H1 (cell line): ENCODE results near the gene RTEL1. TPM values are rescaled to one million over a fixed set of nuclear protein-coding genes. Genes with fewer than 3 reads are reported as not detected.

Experiments used
- CTCF ChIA-PET: fragments of 300-600 bp; sonication (Branson Sonifier 250); formaldehyde crosslinking; loops from one replicate; lab custom pipeline; 2021; ENCODE audit not compliant: partially characterized antibody; lab: Charles Lee
- POLR2A ChIA-PET: fragments of 300-600 bp; sonication (Branson Sonifier 250); formaldehyde crosslinking; loops from one replicate; lab custom pipeline; 2021; ENCODE audit warnings: inconsistent platforms; ENCODE audit not compliant: partially characterized antibody; lab: Charles Lee
- DNase-seq, 2 experiments: peaks; one replicate each; pipeline versions ENCODE4 v3.0.0 to v3.0.0-alpha.2; 2010 to 2022; ENCODE audit warnings: low spot score in 2 of 2, low read depth in 1 of 2, mixed read lengths in 1 of 2
- FAIRE-seq: peaks from 2 replicates; lab custom pipeline; 2011; peaks lifted over from hg19 to GRCh38; lab: Jason Lieb, UNC
- H2AFZ ChIP-seq: 2 replicates; pipeline ENCODE4 v1.8.1; 2012; ENCODE audit warnings: low read length, inconsistent platforms
- H2AK5ac ChIP-seq: 2 replicates; pipeline ENCODE4 v1.6.1; 2013; ENCODE audit warnings: low read depth, low read length
- H2BK120ac ChIP-seq: replicated peaks from 2 replicates; pipeline ENCODE3; 2013; ENCODE audit warnings: low read depth, low read length, inconsistent platforms
- H2BK12ac ChIP-seq: 2 replicates; pipeline ENCODE4 v1.6.1; 2013; ENCODE audit warnings: low read depth, low read length
- H2BK15ac ChIP-seq: 2 replicates; pipeline ENCODE4 v1.6.1; 2013; ENCODE audit warnings: low read length
- H2BK20ac ChIP-seq: 2 replicates; pipeline ENCODE4 v1.6.1; 2013; ENCODE audit warnings: low read length
- H2BK5ac ChIP-seq: 2 replicates; pipeline ENCODE4 v1.6.1; 2013; ENCODE audit warnings: low read depth, low read length
- H3K14ac ChIP-seq: 2 replicates; pipeline ENCODE4 v1.6.1; 2013; ENCODE audit warnings: inconsistent platforms; ENCODE audit not compliant: insufficient read length
- H3K18ac ChIP-seq: 2 replicates; pipeline ENCODE4 v1.6.1; 2013; ENCODE audit warnings: low read length; ENCODE audit errors: extremely low read depth
- H3K23ac ChIP-seq: 2 replicates; pipeline ENCODE4 v1.6.1; 2013; ENCODE audit warnings: inconsistent platforms; ENCODE audit not compliant: insufficient read length
- H3K23me2 ChIP-seq: 2 replicates; pipeline ENCODE4 v1.6.1; 2013; ENCODE audit warnings: low read depth, low read length
- H3K27ac ChIP-seq: 2 replicates; pipeline ENCODE4 v1.6.1; 2011; ENCODE audit warnings: low read depth, low read length, inconsistent platforms
- H3K27me3 ChIP-seq, 4 experiments: replicated peaks in 1 of 4; 1 replicate in 1 of 4; 2 replicates in 3 of 4; pipeline versions ENCODE4 v1.6.1 to v1.8.1; 2011 to 2013; ENCODE audit warnings: low read length in 3 of 4, mild to moderate bottlenecking in 3 of 4, inconsistent platforms in 2 of 4, mixed read lengths in 2 of 4, moderate library complexity in 1 of 4; ENCODE audit not compliant: control insufficient read depth in 3 of 4, insufficient read depth in 3 of 4; ENCODE audit errors: extremely low read depth in 1 of 4
- H3K36me3 ChIP-seq, 4 experiments: 2 replicates each; pipeline versions ENCODE4 v1.6.1 to v1.8.1; 2011 to 2013; ENCODE audit warnings: mild to moderate bottlenecking in 4 of 4, low read length in 3 of 4, moderate library complexity in 2 of 4, control low read depth in 1 of 4, inconsistent platforms in 1 of 4; ENCODE audit not compliant: insufficient read depth in 4 of 4, control insufficient read depth in 2 of 4
- H3K4ac ChIP-seq: replicated peaks from 2 replicates; pipeline ENCODE3; 2013; ENCODE audit warnings: low read length, low read depth, mixed read lengths, inconsistent platforms; ENCODE audit not compliant: insufficient read length
- H3K4me1 ChIP-seq, 4 experiments: replicated peaks in 1 of 4; 1 replicate in 1 of 4; 2 replicates in 3 of 4; pipeline versions ENCODE4 v1.6.1 to v1.8.1; 2011 to 2013; ENCODE audit warnings: low read length in 3 of 4, inconsistent platforms in 2 of 4, mixed read lengths in 1 of 4; ENCODE audit not compliant: insufficient read depth in 4 of 4, control insufficient read depth in 3 of 4
- H3K4me2 ChIP-seq, 2 experiments: 2 replicates each; pipeline versions ENCODE4 v1.6.1 to v1.8.1; 2011 to 2013; ENCODE audit warnings: low read depth in 2 of 2, low read length in 2 of 2, control low read depth in 1 of 2, inconsistent platforms in 1 of 2, mild to moderate bottlenecking in 1 of 2; ENCODE audit not compliant: insufficient read depth in 1 of 2
- H3K4me3 ChIP-seq, 4 experiments: fragments of 200-600, 300-600 bp in 1 of 4; sonication (generic), shearing (Covaris generic), sonication (Bioruptor Twin) in 1 of 4; 2 replicates each; pipeline versions ENCODE4 v1.5.1 to v1.8.1; 2011 to 2016; ENCODE audit warnings: low read length in 4 of 4, low read depth in 3 of 4, control low read depth in 2 of 4, inconsistent platforms in 2 of 4, mild to moderate bottlenecking in 2 of 4, mixed read lengths in 1 of 4, moderate library complexity in 1 of 4; ENCODE audit not compliant: insufficient read depth in 2 of 4; ENCODE audit errors: extremely low read depth in 1 of 4
- H3K56ac ChIP-seq: replicated peaks from 2 replicates; pipeline ENCODE3; 2013; ENCODE audit warnings: low read depth, mild to moderate bottlenecking, mixed read lengths, low read length, inconsistent platforms; ENCODE audit not compliant: insufficient read length
- H3K79me1 ChIP-seq: 2 replicates; pipeline ENCODE4 v1.6.1; 2013; ENCODE audit warnings: low read depth, low read length, control low read depth
- H3K79me2 ChIP-seq, 2 experiments: 2 replicates each; pipeline versions ENCODE4 v1.6.1 to v1.8.1; 2012 to 2013; ENCODE audit warnings: low read length in 2 of 2, mild to moderate bottlenecking in 2 of 2, inconsistent platforms in 1 of 2; ENCODE audit not compliant: insufficient read depth in 2 of 2, control insufficient read depth in 1 of 2
- H3K9ac ChIP-seq, 4 experiments: replicated peaks in 1 of 4; 1 replicate in 1 of 4; 2 replicates in 3 of 4; pipeline versions ENCODE4 v1.6.1 to v1.8.1; 2011 to 2013; ENCODE audit warnings: low read depth in 3 of 4, low read length in 3 of 4, control low read depth in 2 of 4, mild to moderate bottlenecking in 2 of 4, moderate library complexity in 2 of 4, inconsistent platforms in 1 of 4; ENCODE audit errors: extremely low read depth in 1 of 4
- H3K9me3 ChIP-seq, 2 experiments: 2 replicates each; pipeline versions ENCODE4 v1.6.1 to v1.8.1; 2012 to 2013; ENCODE audit warnings: mild to moderate bottlenecking in 2 of 2, moderate library complexity in 2 of 2, control low read depth in 1 of 2, inconsistent platforms in 1 of 2, low read depth in 1 of 2, low read length in 1 of 2, mixed read lengths in 1 of 2; ENCODE audit not compliant: insufficient read depth in 2 of 2
- H4K20me1 ChIP-seq, 2 experiments: replicated peaks in 1 of 2; 2 replicates each; pipeline versions ENCODE3 to v1.8.1; 2011 to 2013; ENCODE audit warnings: inconsistent platforms in 2 of 2, low read length in 2 of 2, mild to moderate bottlenecking in 1 of 2; ENCODE audit not compliant: insufficient read depth in 2 of 2, control insufficient read depth in 1 of 2
- H4K5ac ChIP-seq: 2 replicates; pipeline ENCODE4 v1.6.1; 2013; ENCODE audit warnings: low read length, low read depth, mixed read lengths, inconsistent platforms; ENCODE audit not compliant: insufficient read length
- H4K8ac ChIP-seq: 2 replicates; pipeline ENCODE4 v1.8.0; 2013; ENCODE audit warnings: mild to moderate bottlenecking, moderate library complexity, low read length, inconsistent platforms; ENCODE audit not compliant: insufficient read depth; ENCODE audit errors: extremely low read depth
- H4K91ac ChIP-seq: replicated peaks from 2 replicates; pipeline ENCODE3; 2013; ENCODE audit warnings: low read length, mixed read lengths, inconsistent platforms; ENCODE audit not compliant: insufficient read length
- JUN ChIP-seq: IDR thresholded peaks from 2 replicates; pipeline ENCODE4 v1.6.1; 2011; ENCODE audit warnings: low read depth, mild to moderate bottlenecking, improper control_type of control experiment, low read length
- TEAD4 ChIP-seq: IDR thresholded peaks from 2 replicates; pipeline ENCODE4 v1.6.1; 2012; ENCODE audit warnings: low read depth, low read length, inconsistent platforms, mixed read lengths
- YY1 ChIP-seq: IDR thresholded peaks from 2 replicates; pipeline ENCODE4 v1.6.1; 2011; ENCODE audit warnings: low read depth, mild to moderate bottlenecking, low read length
- WGBS, 2 experiments: shearing (Covaris generic) in 1 of 2; methylation state at CpG; one replicate each; pipeline versions ENCODE4 v1.1.6 to v1.1.7; 2013 to 2015; ENCODE audit warnings: low lambda C conversion rate in 2 of 2, mixed read lengths in 2 of 2, inconsistent platforms in 1 of 2, low coverage in 1 of 2, missing lambda C conversion rate in 1 of 2; ENCODE audit not compliant: insufficient replicate concordance in 2 of 2, insufficient coverage in 1 of 2, insufficient read length in 1 of 2; ENCODE audit errors: extremely low coverage in 1 of 2, missing lambda C conversion rate in 1 of 2; 5-methylcytosine and 5-hydroxymethylcytosine counted together
- polyA plus RNA-seq, 7 experiments: library from polyadenylated mRNA; depleted of rRNA in 3 of 7; stranded (reverse) in 5 of 7; unstranded in 2 of 7; fragments of >200 nt in 5 of 7; fragments of 200-250 nt in 2 of 7; gene quantifications; 1 replicate in 5 of 7; 2 replicates in 1 of 7; 4 replicates in 1 of 7; pipeline versions ENCODE4 v1.2.1 to v1.2.3, GENCODE V29; 2011 to 2013; ENCODE audit warnings: missing spikeins in 2 of 7, mixed read lengths in 2 of 7
- total RNA-seq: library from RNA; stranded (reverse); fragmentation: NEBNext Ultra II Directional; extraction: Animal tissue kit (Norgen Biotek cat#: 25700); gene quantifications from 2 replicates; pipeline ENCODE4 v1.2.1, GENCODE V29; 2021

RTEL1 gene
- total and polyA plus RNA-seq, 2 of the 8 experiments (the other 6 are each of a cell fraction or from before 2014, with no cell fraction given): 16.2 to 37.1 TPM

DNA sequence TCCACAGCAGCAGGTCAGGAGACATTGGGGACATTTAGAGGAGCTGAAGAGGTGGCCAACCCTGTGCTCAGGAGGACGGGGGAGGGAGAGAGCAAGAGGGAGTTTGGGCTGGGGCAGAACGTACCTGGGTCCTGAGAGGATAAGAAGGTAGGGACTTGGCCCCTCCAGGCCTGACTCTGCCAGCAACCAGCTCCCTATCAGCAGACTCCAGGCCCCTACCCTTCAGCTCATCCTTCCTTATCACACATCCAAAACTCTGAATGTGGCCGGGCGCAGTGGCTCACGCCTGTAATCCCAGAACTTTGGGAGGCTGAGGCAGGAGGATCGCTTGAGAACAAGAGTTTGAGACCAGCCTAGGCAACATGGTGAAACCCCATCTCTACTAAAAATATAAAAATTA, 9.9 kb upstream of the RTEL1 start:
- H2AFZ ChIP-seq: no peak overlapping the region
- ChIA-PET POLR2A (no interaction called here), CTCF (interaction anchor here (0.7 to 1.0 kb wide), 3 partner anchors 66 to 152 kb away, joined by 3 to 4 read pairs (median 3); no protein-coding TSS in a partner anchor)
- FAIRE-seq: no peak
- no peaks in the 10 kb centered on the region for H3K79me2 ChIP-seq
- no peak overlapping the region for H4K5ac ChIP-seq
- no peaks in the 10 kb centered on the region for H3K9me3 ChIP-seq
- H2BK120ac ChIP-seq: no peak overlapping the region
- no peaks in the 10 kb centered on the region; a peak in 1 of 8 replicates for H3K36me3 ChIP-seq
- peaks cover 0 to 11% (median 4%) of the 10 kb centered on the region in 4 experiments; a peak in 4 of 7 replicates for H3K4me1 ChIP-seq
- TF ChIP-seq YY1 (no peak), TEAD4 (no peak), JUN (no peak)
- H3K9ac ChIP-seq: no peak overlapping the region
- no peak overlapping the region for H2AK5ac ChIP-seq
- H3K27me3 ChIP-seq: peaks cover 0 to 2% (median 0%) of the 10 kb centered on the region in 4 experiments; a peak in 2 of 7 replicates
- H3K14ac ChIP-seq: no peak overlapping the region
- 90% methylated on average over 6 of the region's 6 CpGs; no CpG with 5 or more reads in 1 of the 2 experiments for WGBS, 2 experiments
- no peak overlapping the region for H4K91ac ChIP-seq
- no peak overlapping the region for H2BK20ac ChIP-seq
- no peak for DNase-seq
- H2BK15ac ChIP-seq: no peak overlapping the region
- H3K23me2 ChIP-seq: peaks cover 11% of the 10 kb centered on the region; the same call in 1 of the 2 replicates
- no peak overlapping the region for H3K4ac ChIP-seq
- peaks cover 11 to 16% of the 10 kb centered on the region in 2 experiments for H4K20me1 ChIP-seq
- no peak overlapping the region for H2BK12ac ChIP-seq
- H3K79me1 ChIP-seq: no peaks in the 10 kb centered on the region; the same call in none of the 2 replicates
- H3K4me2 ChIP-seq: no peak overlapping the region
- H3K18ac ChIP-seq: no peak overlapping the region
- H3K23ac ChIP-seq: no peak overlapping the region
- H3K27ac ChIP-seq: no peak overlapping the region
- no peak overlapping the region for H3K4me3 ChIP-seq
- H3K56ac ChIP-seq: no peak overlapping the region
- no peak overlapping the region for H2BK5ac ChIP-seq
- no peak overlapping the region for H4K8ac ChIP-seq
